Measurements from ENCODE around the gene RASSF1.

DNA sequence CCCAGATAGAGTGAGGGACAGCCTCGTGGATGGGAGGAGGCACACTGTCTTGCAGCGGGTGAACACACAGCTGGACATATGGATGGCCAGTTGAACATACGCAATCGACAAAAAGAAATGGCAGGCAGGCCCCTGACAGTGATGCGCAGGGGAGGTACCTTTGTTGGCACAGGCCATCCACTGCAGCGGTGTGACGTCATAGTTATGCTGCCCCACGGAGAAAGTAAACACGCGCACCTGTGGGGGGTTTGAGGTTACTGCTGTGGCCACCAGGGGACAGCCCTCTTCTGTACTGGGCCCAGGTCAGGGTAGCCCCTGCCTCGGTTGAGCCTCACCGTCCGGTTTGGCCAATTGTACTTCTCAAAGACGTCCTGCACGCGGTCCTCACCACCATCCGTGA, 38.1 kb upstream of the RASSF1 start:
- no peak for TF ChIP-seq POLR2AphosphoS5 (IDR thresholded peaks at IDR 0.05; ENCODE audit: low read depth, low read length)
- TF ChIP-seq, protein P1, sequence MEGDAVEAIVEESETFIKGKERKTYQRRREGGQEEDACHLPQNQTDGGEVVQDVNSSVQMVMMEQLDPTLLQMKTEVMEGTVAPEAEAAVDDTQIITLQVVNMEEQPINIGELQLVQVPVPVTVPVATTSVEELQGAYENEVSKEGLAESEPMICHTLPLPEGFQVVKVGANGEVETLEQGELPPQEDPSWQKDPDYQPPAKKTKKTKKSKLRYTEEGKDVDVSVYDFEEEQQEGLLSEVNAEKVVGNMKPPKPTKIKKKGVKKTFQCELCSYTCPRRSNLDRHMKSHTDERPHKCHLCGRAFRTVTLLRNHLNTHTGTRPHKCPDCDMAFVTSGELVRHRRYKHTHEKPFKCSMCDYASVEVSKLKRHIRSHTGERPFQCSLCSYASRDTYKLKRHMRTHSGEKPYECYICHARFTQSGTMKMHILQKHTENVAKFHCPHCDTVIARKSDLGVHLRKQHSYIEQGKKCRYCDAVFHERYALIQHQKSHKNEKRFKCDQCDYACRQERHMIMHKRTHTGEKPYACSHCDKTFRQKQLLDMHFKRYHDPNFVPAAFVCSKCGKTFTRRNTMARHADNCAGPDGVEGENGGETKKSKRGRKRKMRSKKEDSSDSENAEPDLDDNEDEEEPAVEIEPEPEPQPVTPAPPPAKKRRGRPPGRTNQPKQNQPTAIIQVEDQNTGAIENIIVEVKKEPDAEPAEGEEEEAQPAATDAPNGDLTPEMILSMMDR (IDR thresholded peaks at IDR 0.05): no peak

Data from Panc1 (cell line).